HG02759 (cell line): ENCODE data around the gene GVQW3.

ENCODE experiments used
- ATAC-seq: cut with Tn5 transposase; IDR thresholded peaks from one replicate; pipeline ENCODE4 v1.9.1; 2021; ENCODE audit warnings: mild to moderate bottlenecking, moderate library complexity; ENCODE audit not compliant: unreplicated experiment

Gene GVQW3

DNA sequence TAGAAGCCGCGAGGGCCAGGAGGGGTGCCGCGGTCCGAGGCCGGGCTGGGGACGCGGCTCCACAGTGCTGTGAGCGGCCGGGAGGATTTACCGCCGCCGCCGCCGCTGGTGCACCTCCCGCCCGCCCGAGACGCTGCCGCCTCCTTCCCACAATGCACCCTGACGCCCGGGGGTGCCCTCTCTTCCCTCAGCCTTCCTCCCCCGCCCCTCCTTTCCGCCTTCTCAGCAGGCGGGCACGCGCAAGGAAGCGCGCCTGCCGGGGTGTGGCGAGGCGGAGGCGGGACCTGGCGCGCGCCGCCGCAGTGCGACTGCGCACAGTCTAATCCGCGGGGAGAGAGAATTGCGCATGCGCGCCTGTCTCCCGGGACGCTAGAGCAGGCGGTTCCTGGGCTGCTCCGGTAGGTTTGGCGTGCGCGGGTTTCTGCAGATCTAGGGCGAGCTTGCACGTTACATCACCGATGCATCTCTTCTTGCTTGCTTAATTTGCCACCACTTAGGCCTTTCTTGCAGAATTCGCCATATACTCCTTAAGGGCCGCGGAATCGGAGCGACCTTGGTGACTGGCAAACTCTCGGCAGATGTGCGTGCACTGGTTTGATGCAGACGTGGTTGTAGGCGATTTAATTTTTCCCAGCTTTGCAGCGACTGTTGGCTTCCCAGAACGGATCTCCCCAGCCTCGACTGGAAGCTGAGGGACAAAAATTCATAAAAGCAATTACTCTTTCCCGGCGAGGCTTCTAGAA lies at the start of gene GVQW3, which contains the start of gene THAP12:
GVQW3 (plus strand) TSS at position 347 of the 743 bp plus-strand sequence. CDS start 506 bp downstream, outside the sequence.
THAP12 (minus strand) TSS at position 156 of the 743 bp plus-strand sequence. CDS start 296 bp downstream, outside the sequence.
- ATAC-seq = peak; percentile 80

DNA sequence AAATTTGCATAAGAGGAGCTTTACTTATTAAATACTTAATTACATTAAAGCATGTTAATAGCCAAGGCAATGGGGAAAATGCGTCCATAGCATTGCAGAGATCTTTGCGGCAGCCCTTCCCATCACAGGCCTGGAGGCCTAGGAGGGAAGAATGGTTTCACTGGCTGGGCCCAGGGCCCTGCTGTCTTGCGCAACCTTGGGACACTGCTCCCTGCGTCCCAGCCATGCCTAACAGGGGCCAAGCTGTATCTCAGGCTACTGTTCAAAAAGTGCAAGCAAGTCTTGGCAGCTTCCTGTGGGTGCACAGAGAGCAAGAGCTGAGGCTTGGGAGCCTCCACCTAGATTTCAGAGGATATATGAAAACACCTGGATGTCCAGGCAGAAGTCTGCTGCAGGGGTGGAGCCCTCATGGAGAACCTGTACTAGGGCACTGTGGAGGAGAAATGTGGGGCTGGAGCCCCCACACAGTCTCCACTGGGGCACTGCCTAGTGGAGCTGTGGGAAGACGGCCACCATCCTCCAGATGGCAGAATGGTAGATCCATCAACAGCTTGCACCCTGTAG lies 46.2 kb upstream of the GVQW3 start:
- ATAC-seq = no peak

DNA sequence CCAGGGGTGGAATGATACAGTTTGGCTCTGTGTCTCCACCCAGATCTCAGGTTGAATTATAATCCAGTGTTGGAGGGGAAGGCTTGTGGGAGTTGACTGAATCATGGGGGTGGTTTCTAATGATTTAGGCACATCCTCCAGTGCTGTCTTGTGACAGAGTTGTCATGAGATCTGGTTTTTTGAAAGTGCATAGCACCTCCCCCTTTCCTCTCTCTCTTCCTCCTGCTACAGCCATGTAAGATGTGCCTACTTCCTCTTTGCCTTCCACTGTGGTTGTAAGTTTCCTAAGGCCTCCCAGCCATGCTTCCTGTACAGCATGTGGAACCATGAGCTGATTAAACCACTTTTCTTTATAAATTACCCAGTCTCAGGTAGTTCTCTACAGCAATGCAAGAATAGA lies 45.3 kb upstream of the GVQW3 start:
- no peak for ATAC-seq

DNA sequence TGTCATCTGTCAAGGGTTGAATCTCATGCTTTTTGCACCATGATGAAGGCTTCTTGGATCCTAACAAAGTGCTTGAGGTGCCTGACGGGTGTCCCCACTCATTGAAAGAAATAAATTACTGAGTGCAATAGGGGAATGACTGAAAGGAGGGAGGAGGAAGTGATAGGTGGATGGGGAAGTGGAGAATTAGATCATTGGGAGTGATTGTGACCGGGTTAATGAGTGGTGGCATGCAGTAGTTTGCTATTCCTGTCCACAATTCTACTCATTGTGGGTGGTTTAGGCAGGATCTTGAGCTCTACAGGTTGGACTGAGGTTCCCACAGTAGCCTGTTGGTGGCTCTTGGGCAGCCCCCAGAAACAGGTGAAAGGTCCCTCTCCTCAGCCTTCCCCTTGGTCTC lies 44.5 kb upstream of the GVQW3 start:
- ATAC-seq = no peak

DNA sequence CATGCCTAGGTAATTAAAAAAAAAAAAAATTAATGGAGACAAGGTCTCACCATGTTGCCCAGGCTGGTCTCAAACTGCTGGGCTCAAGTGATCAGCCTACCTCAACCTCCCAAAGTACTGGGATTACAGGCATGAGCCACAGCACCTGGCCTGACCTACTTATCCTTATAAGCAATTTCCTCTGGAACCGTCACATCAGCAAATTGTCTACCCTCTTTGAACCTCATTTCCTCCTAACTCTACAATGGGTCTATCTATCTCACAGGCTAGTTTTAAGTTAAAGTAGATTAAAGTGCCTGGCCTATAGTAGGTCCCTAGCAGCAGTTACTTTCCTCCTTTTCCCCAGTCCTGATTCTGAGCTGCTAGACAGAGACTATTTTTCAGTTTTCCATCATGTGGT lies 43.7 kb upstream of the GVQW3 start:
- no peak for ATAC-seq

DNA sequence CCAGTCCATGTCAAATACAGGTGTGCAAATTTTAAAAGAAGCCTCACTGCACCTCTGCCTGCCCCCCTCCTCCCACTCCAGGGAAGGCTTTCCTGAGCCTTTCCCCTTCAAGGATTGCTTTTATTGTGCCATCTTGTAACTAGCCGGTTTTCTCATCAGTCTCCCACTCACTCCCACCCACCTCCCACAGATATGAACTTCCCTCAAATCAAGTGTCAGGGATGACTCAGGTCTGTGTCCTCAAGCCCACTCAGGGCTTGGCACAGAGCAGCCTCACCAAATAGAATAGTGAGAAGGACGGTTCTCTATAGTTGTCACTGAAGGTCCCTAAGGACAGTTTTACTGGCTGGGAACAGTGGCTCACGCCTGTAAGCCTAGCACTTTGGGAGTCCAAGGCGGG lies 43.2 kb upstream of the GVQW3 start:
- no peak for ATAC-seq

DNA sequence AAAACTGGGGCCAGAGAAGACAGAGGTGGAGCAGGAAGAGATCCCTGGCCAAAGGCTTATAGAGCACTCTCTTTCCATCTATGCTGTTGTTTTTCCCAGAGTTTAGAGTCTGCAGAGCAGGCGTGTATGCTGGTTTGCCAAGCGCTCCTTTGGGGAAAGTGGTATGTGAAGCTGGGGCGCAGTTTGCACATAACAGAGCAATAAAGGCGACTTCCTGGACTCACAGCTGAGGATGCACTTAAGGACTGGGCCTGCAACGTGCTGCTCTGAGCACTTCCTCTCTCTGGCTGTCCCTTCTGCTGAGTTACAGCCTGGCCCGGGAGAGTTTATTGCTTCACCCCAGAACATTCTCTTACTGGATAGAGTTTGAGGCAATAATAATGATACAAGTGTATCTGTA lies 41.9 kb upstream of the GVQW3 start:
- no peak for ATAC-seq

DNA sequence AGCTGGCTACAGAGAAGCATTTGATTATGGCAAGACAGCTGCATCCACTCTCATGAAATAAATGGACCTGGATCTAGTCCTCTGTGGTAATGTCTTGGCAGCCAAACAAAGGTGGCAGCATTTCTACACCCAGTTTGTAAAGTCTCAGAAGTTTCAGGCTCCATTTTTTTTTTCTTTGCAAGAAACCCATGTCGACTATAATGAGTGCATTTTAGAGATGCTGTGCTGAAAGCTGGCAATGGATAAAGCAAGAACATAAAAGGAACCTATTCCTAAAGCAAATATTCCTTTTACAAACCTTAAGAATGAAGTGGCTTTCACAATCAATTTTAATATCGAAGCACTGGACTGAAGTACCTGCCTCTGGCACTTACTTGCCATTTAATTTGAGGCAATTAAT lies 33.7 kb upstream of the GVQW3 start:
- ATAC-seq = no peak

DNA sequence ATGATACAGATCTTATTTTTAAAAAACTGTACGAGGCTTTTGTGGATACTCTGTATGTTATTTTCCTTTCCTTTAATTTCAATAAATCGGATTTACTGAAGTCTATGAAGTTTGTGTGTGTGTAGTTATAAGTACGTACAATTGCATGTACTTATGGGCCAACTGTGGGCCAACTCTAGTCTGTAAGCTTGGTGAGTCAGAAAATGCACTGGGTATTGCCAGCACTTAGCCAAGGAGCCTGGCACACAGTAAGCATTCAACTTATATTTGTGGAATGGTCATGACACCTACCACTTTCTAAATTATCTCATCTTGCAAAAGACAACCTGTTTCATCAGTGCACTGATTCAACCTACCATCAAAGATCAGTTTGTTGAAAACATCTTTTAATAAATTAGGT lies 32.8 kb upstream of the GVQW3 start:
- no peak for ATAC-seq

DNA sequence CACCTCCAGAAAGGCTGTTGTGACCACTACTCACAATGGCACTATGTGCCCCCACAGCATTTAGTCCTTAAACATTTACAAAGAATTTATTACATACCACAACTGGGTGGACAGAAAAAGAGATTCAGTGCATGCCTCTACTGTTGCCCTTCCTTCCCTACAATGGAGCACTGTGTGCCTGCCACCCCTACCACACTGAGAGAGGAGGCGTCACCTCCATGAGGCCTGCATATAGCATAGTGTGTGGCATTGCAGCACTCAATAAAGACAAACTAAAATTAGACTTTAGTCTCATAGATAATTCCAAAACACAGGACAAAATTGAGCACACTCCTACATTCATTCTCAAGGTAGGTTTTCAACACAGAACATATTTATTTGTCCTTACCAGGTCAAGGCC lies 26.0 kb upstream of the GVQW3 start:
- ATAC-seq = no peak

DNA sequence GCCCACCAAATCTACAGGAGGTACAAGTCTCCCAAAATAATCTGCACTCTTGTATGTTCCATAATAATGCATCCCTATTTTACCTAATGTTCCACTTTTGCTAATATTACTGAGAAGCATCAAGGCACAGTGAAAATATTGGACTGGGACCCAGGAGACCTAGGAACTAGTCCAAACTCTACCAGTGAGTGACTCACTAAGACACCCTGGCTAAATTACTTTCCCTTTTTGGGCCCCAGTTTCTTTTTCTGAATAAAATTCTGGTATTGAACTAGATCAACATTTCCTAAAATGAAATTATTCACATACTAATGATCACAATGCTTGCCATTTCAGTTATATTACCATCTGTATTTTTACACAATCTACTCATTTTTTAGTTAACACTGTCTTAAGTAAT lies 19.7 kb upstream of the GVQW3 start:
- ATAC-seq = no peak

DNA sequence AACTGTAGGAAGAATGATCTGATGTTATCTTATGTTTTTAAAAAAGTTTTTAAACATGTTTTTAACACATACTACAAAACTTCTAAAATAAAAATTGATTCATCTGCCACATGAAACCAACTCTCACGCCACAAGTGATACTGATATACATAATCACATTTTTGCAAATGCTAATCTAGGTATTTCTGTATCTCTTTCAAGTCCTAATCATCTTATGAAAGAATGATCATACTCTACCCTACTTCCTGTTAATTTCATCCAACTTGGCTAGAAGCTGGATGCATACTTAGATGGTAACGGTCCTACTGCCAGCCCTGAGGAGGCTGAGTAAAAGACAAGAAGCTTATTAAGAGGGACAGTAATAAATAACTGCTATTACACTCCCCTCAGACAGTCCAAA lies 19.3 kb upstream of the GVQW3 start:
- no peak for ATAC-seq

DNA sequence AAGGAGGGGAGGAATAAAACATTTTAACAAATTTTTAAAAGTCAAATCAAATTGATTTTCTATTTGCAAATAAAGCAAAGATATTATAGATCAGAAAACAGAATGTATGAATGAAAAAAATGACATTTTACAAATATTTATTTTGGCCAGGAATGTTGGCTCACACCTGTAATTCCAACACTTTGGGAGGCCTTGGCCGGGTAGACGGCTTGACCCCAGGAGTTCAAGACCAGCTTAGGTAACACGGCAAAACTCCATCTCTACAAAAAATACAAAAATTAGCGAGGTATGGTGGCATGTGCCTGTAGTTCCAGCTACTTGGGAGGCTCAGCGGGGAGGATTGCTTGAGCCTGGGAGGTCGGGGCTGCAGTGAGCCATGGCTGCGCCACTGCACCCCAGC lies 18.4 kb upstream of the GVQW3 start:
- no peak for ATAC-seq

DNA sequence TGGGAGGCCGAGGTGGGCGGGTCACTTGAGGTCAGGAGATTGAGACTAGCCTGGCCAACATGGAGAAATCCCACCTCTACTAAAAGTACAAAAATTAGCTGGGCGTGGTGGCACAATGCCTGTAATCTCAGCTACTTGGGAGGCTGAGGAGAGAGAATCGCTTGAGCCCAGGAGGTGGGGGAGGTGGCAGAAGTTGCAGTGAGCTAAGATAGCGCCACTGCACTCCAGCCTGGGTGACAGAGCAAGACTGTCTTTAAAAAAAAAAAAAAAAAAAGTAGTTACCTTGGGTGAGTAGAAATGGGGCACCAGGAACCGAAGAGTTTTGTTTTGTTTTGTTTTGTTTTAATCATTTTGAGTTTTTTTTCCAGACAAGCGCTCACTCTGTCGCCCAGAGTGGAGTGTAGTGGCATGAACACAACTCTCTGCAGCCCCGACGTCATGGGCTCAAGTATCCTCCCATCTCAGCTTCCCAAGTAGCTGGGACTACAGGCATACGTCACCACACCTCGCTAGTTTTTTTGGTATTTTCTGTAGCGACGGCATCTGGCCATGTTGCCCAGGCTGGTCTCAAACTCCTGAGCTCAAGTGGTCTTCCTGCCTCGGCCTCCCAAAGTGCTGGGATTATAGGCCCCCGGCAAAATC lies 16.0 kb upstream of the GVQW3 start:
- no peak for ATAC-seq

DNA sequence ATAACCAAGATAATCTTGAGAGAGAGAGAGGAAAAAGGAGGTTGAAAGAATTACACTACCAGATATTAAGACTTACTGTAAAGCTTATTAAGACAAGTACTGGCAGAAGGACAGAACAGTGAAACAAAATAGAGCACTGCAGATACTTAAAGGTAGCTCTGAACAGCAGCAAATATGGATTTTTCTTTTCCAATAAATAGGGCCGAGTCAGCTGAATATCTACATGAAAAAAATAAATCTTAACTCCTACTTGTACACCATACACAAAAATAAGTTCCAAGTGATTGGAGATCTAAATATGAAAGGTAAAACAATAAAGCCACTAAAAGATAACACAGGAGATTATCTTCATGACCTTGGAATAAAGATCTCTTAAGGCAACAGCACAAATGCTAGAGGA lies 12.6 kb upstream of the GVQW3 start:
- ATAC-seq = no peak

DNA sequence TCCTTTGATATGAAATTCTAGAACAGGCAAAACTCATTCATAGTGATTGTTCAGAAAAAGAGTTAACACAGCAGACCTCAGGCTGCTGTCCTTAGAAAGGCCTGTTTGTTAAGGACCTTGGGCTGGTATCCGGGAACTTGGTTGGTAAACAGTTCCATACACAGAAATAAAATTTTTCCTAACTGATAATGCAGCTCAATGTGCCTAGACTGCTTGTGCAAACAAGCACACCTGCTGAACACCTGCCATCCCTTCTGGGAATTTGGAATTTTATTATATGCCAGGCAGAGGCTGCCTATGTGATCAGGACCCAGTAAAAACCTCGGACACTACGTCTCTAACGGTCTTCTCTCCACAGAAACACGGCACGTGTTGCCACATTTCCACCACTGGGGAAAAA lies 11.7 kb upstream of the GVQW3 start:
- ATAC-seq = no peak

DNA sequence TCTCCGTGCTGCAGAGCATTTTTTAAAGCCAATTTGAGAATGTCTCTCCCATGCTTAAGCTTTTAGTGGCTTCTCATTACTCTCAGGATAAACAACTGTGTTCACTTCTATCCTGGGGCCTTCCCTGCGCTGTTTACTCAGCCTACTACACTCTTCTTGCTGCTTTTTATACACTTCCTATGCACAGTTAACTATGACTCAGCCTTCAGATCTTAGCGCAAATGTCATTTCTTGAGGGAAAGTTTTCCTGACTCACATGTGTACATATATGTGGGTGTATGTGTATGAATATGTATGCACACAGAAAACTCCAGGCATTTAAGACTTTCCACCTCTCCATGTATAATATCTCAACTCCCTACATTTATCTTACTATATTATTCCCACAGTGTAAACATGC lies 10.0 kb upstream of the GVQW3 start:
- no peak for ATAC-seq

DNA sequence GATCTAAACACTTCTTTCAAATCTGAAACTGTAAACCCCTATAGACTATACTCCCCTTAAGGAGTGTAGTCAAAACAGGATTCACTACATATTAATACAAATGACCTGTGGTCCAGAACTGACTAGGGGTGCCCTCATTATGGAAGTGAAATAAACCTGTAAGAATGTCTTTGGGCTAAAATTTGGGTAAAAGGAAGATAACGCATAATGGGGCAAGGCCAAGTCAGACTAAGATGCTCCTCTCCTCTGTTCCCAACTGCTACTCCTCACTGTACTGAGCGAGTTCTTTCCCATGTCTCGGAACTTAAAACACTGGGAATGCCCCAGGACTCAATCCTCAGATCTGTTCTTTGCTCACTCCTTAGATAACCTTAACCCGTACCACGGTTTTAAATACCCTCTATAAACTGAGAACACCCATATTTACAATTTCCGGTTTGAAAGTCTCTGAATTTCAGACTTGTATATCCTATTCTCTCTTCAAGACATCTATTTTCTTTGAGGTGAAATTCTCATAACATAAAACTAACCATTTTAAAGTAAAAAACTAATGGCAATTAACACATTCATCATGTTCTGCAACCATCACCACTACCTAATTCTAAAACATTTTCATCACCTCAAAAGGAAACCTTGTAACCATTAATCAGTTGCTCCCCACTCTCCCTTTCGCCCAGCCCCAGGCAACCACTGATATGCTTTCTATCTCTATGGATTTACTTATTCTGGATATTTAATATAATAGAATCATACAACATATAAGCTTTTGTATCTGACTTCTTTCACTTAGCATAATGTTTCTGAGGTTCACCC lies 4.2 kb upstream of the GVQW3 start:
- ATAC-seq = peak; percentile 17

DNA sequence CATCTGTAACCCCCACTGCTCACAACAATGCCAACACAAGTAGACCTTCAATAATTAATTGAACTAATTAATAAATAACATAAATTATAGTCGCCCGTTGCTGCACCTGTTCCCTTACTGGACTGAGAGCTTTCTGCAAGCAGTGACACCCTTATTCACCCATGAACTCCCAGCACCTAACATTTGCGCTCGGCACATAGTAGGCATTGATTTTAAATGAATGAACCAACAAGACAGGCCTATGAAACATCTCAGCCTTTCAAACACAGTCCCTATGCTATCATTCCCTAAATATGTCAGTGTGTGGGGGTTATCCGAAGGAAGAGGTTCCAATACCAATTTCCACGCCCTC lies 1.3 kb upstream of the GVQW3 start:
- ATAC-seq = no peak

DNA sequence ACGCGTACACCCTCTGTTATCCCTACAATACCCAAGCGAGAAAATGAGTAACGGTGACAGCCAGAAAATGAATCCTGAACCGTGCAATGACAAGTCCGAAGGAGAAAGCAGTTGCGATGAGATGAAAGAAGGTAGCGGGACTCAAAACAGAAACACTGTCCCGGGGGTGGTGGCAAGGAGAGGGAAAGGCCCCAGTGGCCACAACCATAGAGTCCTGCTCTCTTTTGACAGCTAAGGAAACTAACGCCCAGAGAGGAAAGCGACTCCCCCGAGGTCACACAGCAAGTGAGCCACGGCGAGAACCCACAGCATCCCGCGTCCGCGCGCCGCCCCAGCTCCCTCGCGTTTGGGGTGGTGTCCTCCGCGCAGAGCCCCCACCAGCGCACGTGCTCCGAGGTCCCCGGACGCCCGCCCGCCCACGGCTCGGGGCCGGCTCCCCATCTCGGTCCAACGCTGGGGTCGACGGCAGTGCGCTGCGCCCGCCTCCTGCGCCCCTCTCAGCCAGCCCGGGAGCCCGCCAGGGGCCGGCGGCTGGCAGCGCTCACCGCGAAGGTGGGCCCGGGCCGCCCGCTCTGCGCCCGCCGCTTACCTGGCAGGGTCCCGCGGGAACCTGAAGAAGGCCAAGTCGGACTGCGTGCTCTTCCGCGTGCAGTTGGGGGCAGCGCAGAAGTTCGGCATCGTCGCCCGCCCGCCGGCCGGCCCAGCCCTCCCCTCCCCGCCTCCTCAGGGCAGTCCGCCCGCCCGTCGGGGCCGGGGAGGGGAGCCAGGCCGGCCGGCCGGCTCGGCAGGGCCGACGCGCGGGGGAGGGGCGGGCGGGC lies 755 bp upstream of the GVQW3 start:
- ATAC-seq = no peak

DNA sequence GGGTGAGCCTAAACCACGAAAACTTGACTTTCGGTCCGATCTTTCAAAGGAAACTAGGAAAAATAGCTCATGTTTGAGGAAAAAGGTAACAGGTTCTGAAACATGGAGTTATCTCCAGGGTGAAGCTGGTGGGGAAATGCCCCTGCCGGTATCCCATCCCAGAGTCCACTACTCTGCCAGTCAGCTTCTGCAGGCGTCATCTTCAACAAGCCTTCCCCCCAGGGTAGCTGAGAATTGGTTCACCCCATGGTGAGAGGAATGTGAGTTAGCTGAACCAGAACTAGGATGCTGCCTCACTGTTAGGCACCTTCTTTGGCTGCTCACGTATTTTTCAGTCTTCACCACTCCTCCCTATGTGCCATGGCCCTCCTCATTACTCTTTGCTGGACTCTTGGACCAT lies 1.1 kb downstream of the GVQW3 start:
- no peak for ATAC-seq
